HepG2 (cell line): ENCODE measurements around the gene CDKL2. TPM values are rescaled to one million over a fixed set of nuclear protein-coding genes. Genes with fewer than 3 reads are reported as not detected.

Experiments used
- KAT2B ChIP-seq: fragments of 150-350 bp; IDR thresholded peaks from 2 replicates; pipeline ENCODE4 v1.6.1; 2014; ENCODE audit warnings: low read depth, low read length, borderline replicate concordance
- NKX3-1 ChIP-seq: sonication (generic); formaldehyde crosslinking; IDR thresholded peaks from 2 replicates; pipeline ENCODE4 v1.5.0; 2020; ENCODE audit warnings: missing genetic modification reagents
- NPAS2 ChIP-seq: sonication (generic); formaldehyde crosslinking; IDR thresholded peaks from 2 replicates; pipeline ENCODE4 v1.8.0; 2022; ENCODE audit warnings: mild to moderate bottlenecking, missing genetic modification reagents, borderline replicate concordance
- SKIL ChIP-seq: sonication (generic); formaldehyde crosslinking; IDR thresholded peaks from 2 replicates; pipeline ENCODE4 v1.8.0; 2022; ENCODE audit warnings: missing genetic modification reagents, mild to moderate bottlenecking, moderate library complexity, borderline replicate concordance
- SP4 ChIP-seq: sonication (generic); formaldehyde crosslinking; IDR thresholded peaks from 2 replicates; pipeline ENCODE4 v1.8.1; 2023; ENCODE audit warnings: mild to moderate bottlenecking, missing genetic modification reagents
- SPEN ChIP-seq: sonication (generic); formaldehyde crosslinking; IDR thresholded peaks from 2 replicates; pipeline ENCODE4 v1.5.1; 2020; ENCODE audit warnings: low read depth, mild to moderate bottlenecking, missing genetic modification reagents
- ZBTB39 ChIP-seq: sonication (generic); formaldehyde crosslinking; IDR thresholded peaks from 2 replicates; pipeline ENCODE4 v1.5.0; 2020; ENCODE audit warnings: missing genetic modification reagents
- ZNF264 ChIP-seq: sonication (generic); formaldehyde crosslinking; IDR thresholded peaks from 2 replicates; pipeline ENCODE4 v1.4.0; 2020; ENCODE audit warnings: missing genetic modification reagents
- ZNF660 ChIP-seq: sonication (generic); formaldehyde crosslinking; IDR thresholded peaks from 2 replicates; pipeline ENCODE4 v1.5.1; 2020; ENCODE audit warnings: mild to moderate bottlenecking, low read depth, missing genetic modification reagents, borderline replicate concordance
- polyA plus RNA-seq, 8 experiments: library from polyadenylated mRNA; depleted of rRNA in 3 of 8; stranded (reverse) in 7 of 8; unstranded in 1 of 8; fragments of >200 nt; fragmentation: Illumina TruSeq in 4 of 8; extraction: Trizol in 4 of 8; gene quantifications; 2 replicates each; pipeline versions ENCODE4 v1.2.1 to v1.2.3, GENCODE V29; 2011 to 2016; ENCODE audit warnings: low read depth in 4 of 8, missing spikeins in 1 of 8, mixed read lengths in 1 of 8; ENCODE audit not compliant: insufficient read depth in 1 of 8
- total RNA-seq, 5 experiments: library from RNA; depleted of rRNA; stranded (reverse); fragments of >200 nt; fragmentation: Illumina TruSeq; extraction: Trizol; gene quantifications; 2 replicates each; pipeline ENCODE4 v1.2.3, GENCODE V29; 2016; ENCODE audit warnings: low read depth in 1 of 5
- TF ChIP-seq, protein P1 (sequence below), 2 experiments: fragments of 450-650 bp in 1 of 2; sonication (generic) in 1 of 2; formaldehyde crosslinking in 1 of 2; IDR thresholded peaks; 2 replicates each; pipeline versions ENCODE4 v1.6.1 to v1.8.0; 2016 to 2022; ENCODE audit warnings: antibody characterized with exemption in 1 of 2, mild to moderate bottlenecking in 1 of 2, missing genetic modification reagents in 1 of 2
- TF ChIP-seq, protein P2 (sequence below): sonication (generic); formaldehyde crosslinking; IDR thresholded peaks from 2 replicates; pipeline ENCODE4 v1.9.0; 2021; ENCODE audit warnings: missing genetic modification reagents, mild to moderate bottlenecking, borderline replicate concordance

CDKL2 gene
- total and polyA plus RNA-seq, 2 of the 13 experiments (the other 11 are each of a cell fraction or from before 2014, with no cell fraction given): not detected

- TF ChIP-seq, protein P1, sequence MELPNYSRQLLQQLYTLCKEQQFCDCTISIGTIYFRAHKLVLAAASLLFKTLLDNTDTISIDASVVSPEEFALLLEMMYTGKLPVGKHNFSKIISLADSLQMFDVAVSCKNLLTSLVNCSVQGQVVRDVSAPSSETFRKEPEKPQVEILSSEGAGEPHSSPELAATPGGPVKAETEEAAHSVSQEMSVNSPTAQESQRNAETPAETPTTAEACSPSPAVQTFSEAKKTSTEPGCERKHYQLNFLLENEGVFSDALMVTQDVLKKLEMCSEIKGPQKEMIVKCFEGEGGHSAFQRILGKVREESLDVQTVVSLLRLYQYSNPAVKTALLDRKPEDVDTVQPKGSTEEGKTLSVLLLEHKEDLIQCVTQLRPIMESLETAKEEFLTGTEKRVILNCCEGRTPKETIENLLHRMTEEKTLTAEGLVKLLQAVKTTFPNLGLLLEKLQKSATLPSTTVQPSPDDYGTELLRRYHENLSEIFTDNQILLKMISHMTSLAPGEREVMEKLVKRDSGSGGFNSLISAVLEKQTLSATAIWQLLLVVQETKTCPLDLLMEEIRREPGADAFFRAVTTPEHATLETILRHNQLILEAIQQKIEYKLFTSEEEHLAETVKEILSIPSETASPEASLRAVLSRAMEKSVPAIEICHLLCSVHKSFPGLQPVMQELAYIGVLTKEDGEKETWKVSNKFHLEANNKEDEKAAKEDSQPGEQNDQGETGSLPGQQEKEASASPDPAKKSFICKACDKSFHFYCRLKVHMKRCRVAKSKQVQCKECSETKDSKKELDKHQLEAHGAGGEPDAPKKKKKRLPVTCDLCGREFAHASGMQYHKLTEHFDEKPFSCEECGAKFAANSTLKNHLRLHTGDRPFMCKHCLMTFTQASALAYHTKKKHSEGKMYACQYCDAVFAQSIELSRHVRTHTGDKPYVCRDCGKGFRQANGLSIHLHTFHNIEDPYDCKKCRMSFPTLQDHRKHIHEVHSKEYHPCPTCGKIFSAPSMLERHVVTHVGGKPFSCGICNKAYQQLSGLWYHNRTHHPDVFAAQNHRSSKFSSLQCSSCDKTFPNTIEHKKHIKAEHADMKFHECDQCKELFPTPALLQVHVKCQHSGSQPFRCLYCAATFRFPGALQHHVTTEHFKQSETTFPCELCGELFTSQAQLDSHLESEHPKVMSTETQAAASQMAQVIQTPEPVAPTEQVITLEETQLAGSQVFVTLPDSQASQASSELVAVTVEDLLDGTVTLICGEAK (IDR thresholded peaks at IDR 0.05): no peak
- TF ChIP-seq, protein P1 (CRISPR knock-in tag; IDR thresholded peaks at IDR 0.05): peak; percentile 93
- TF ChIP-seq KAT2B (no peak), SP4 (CRISPR knock-in tag) (peak; percentile 62; the same call in 1 of the 2 replicates), ZNF264 (peak; percentile 77), ZNF660 (CRISPR knock-in tag) (no peak), NPAS2 (CRISPR knock-in tag) (no peak), SPEN (CRISPR knock-in tag) (no peak; the same call in 1 of the 2 replicates), ZBTB39 (CRISPR knock-in tag) (0 out of 2 replicates have a peak, but pooled peaks have one; percentile 68), NKX3-1 (CRISPR knock-in tag) (no peak; the same call in 1 of the 2 replicates), SKIL (CRISPR knock-in tag) (no peak)
- TF ChIP-seq, protein P2, sequence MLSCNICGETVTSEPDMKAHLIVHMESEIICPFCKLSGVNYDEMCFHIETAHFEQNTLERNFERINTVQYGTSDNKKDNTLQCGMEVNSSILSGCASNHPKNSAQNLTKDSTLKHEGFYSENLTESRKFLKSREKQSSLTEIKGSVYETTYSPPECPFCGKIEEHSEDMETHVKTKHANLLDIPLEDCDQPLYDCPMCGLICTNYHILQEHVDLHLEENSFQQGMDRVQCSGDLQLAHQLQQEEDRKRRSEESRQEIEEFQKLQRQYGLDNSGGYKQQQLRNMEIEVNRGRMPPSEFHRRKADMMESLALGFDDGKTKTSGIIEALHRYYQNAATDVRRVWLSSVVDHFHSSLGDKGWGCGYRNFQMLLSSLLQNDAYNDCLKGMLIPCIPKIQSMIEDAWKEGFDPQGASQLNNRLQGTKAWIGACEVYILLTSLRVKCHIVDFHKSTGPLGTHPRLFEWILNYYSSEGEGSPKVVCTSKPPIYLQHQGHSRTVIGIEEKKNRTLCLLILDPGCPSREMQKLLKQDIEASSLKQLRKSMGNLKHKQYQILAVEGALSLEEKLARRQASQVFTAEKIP: no peak
These were observed 43.0 kb upstream of the CDKL2 start, which contains the start of gene G3BP2 (continued) for GRCh38 chr4:75673027-75673958.
